Suprapubic skin (tissue), 3 donors: Measurements from ENCODE around the gene SCAPER.

Experiments used
- CTCF ChIP-seq, 2 donors: fragments of 200-600 bp in 1 of 2; fragments of 450-650 bp in 1 of 2; sonication (generic) in 1 of 2; IDR thresholded peaks; one replicate each; pipeline ENCODE4 v1.5.1; 2016 to 2019; ENCODE audit warnings: antibody characterized with exemption in 2 of 2, mild to moderate bottlenecking in 1 of 2, moderate library complexity in 1 of 2
- EP300 ChIP-seq: sonication (generic); formaldehyde crosslinking; IDR thresholded peaks from one replicate; pipeline ENCODE4 v1.6.1; 2017; ENCODE audit warnings: antibody characterized with exemption

- TF ChIP-seq CTCF (IDR thresholded peaks at IDR 0.05): no peak
- no peak for TF ChIP-seq EP300
Measured at GRCh38 chr15:76803049-76803571, 102.0 kb downstream of the SCAPER start.
